H9 (cell line): ENCODE results near the gene DACH1. TPM values are rescaled to one million over a fixed set of nuclear protein-coding genes. Genes with fewer than 3 reads are reported as not detected.

Experiments
- DNase-seq: peaks from one replicate; pipeline ENCODE4 v3.0.0-alpha.2; 2017
- H2AFZ ChIP-seq: one replicate; pipeline ENCODE4 v1.6.1; 2013; ENCODE audit warnings: mild to moderate bottlenecking, low read length, control low read depth, moderate library complexity
- H2AK5ac ChIP-seq: 2 replicates; pipeline ENCODE4 v1.6.1; 2013; ENCODE audit warnings: low read length, control low read depth, mixed read lengths; ENCODE audit not compliant: insufficient read length
- H2BK120ac ChIP-seq: one replicate; pipeline ENCODE4 v1.6.1; 2013; ENCODE audit warnings: low read depth, mild to moderate bottlenecking, low read length, control low read depth, inconsistent platforms; ENCODE audit not compliant: poor library complexity, severe bottlenecking
- H2BK12ac ChIP-seq: 2 replicates; pipeline ENCODE4 v1.6.1; 2013; ENCODE audit warnings: low read length, control low read depth, mixed read lengths, low read depth; ENCODE audit not compliant: insufficient read length
- H2BK15ac ChIP-seq: 2 replicates; pipeline ENCODE4 v1.6.1; 2013; ENCODE audit warnings: low read depth, low read length, control low read depth
- H2BK20ac ChIP-seq: one replicate; pipeline ENCODE4 v1.6.1; 2013; ENCODE audit warnings: low read depth, mild to moderate bottlenecking, low read length, control low read depth, inconsistent platforms; ENCODE audit not compliant: poor library complexity, severe bottlenecking
- H2BK5ac ChIP-seq: 2 replicates; pipeline ENCODE4 v1.6.1; 2013; ENCODE audit warnings: low read length, control low read depth, mixed read lengths; ENCODE audit not compliant: insufficient read length
- H3K14ac ChIP-seq: 2 replicates; pipeline ENCODE4 v1.6.1; 2013; ENCODE audit warnings: low read length, control low read depth; ENCODE audit not compliant: insufficient read depth
- H3K18ac ChIP-seq: 2 replicates; pipeline ENCODE4 v1.6.1; 2013; ENCODE audit warnings: low read depth, mild to moderate bottlenecking, mixed read lengths, low read length, control low read depth; ENCODE audit not compliant: insufficient read length
- H3K23ac ChIP-seq: 2 replicates; pipeline ENCODE4 v1.6.1; 2013; ENCODE audit warnings: low read length, control low read depth, mixed read lengths, low read depth; ENCODE audit not compliant: insufficient read length
- H3K23me2 ChIP-seq: 2 replicates; pipeline ENCODE4 v1.6.1; 2013; ENCODE audit warnings: low read depth, mild to moderate bottlenecking, mixed read lengths, low read length, control low read depth; ENCODE audit not compliant: insufficient read length, poor library complexity, severe bottlenecking
- H3K27ac ChIP-seq: 2 replicates; pipeline ENCODE4 v1.5.1; 2013; ENCODE audit warnings: low read length, control low read depth, mixed read lengths, low read depth; ENCODE audit not compliant: insufficient read length
- H3K27me3 ChIP-seq: 2 replicates; pipeline ENCODE4 v1.6.1; 2013; ENCODE audit warnings: low read length, control low read depth, inconsistent platforms; ENCODE audit not compliant: insufficient read depth
- H3K4ac ChIP-seq: 2 replicates; pipeline ENCODE4 v1.6.1; 2013; ENCODE audit warnings: low read depth, mild to moderate bottlenecking, control low read depth, inconsistent platforms, low read length, moderate library complexity
- H3K4me1 ChIP-seq: 2 replicates; pipeline ENCODE4 v1.6.1; 2013; ENCODE audit warnings: low read length, control low read depth, inconsistent platforms; ENCODE audit not compliant: insufficient read depth
- H3K4me2 ChIP-seq: 2 replicates; pipeline ENCODE4 v1.6.1; 2013; ENCODE audit warnings: low read length, control low read depth, mixed read lengths; ENCODE audit not compliant: insufficient read length, insufficient read depth
- H3K56ac ChIP-seq: 2 replicates; pipeline ENCODE4 v1.6.1; 2013; ENCODE audit warnings: low read depth, mild to moderate bottlenecking, mixed read lengths, low read length, control low read depth; ENCODE audit not compliant: insufficient read length
- H3K79me1 ChIP-seq: 2 replicates; pipeline ENCODE4 v1.6.1; 2013; ENCODE audit warnings: low read depth, mild to moderate bottlenecking, moderate library complexity, low read length, control low read depth, inconsistent platforms; ENCODE audit not compliant: insufficient read depth, poor library complexity, severe bottlenecking
- H3K79me2 ChIP-seq: 2 replicates; pipeline ENCODE4 v1.6.1; 2013; ENCODE audit warnings: low read length, control low read depth, inconsistent platforms; ENCODE audit not compliant: insufficient read depth
- H3K9ac ChIP-seq: 2 replicates; pipeline ENCODE4 v1.6.1; 2013; ENCODE audit warnings: low read length, control low read depth, mixed read lengths; ENCODE audit not compliant: insufficient read length; ENCODE audit errors: extremely low read depth
- H3K9me3 ChIP-seq: one replicate; pipeline ENCODE4 v1.6.1; 2013; ENCODE audit warnings: low read depth, low read length, inconsistent platforms; ENCODE audit not compliant: control insufficient read depth
- H3T11ph ChIP-seq: one replicate; pipeline ENCODE4 v1.6.1; 2013; ENCODE audit warnings: mild to moderate bottlenecking, low read length, control low read depth, inconsistent platforms
- H4K20me1 ChIP-seq: one replicate; pipeline ENCODE4 v1.6.1; 2013; ENCODE audit not compliant: control insufficient read depth, insufficient read length, insufficient read depth
- H4K5ac ChIP-seq: 2 replicates; pipeline ENCODE4 v1.6.1; 2013; ENCODE audit warnings: low read depth, mild to moderate bottlenecking, mixed read lengths, low read length, control low read depth; ENCODE audit not compliant: insufficient read length
- H4K8ac ChIP-seq: replicated peaks from 2 replicates; pipeline ENCODE4 v1.6.1; 2013; ENCODE audit warnings: low read length, control low read depth, mixed read lengths, low read depth; ENCODE audit not compliant: insufficient read length
- H4K91ac ChIP-seq: 2 replicates; pipeline ENCODE4 v1.6.1; 2013; ENCODE audit warnings: low read depth, mild to moderate bottlenecking, moderate library complexity, mixed read lengths, low read length, control low read depth; ENCODE audit not compliant: insufficient read length
- H3K27ac Mint-ChIP-seq, 3 experiments: 2 replicates in 2 of 3; 3 replicates in 1 of 3; pipeline ENCODE4 v1.8.0; 2020 to 2021; ENCODE audit warnings: mixed read lengths in 3 of 3, mild to moderate bottlenecking in 1 of 3, moderate library complexity in 1 of 3
- H3K27me3 Mint-ChIP-seq: 2 replicates; pipeline ENCODE4 v1.8.0; 2021; ENCODE audit warnings: low read depth, mild to moderate bottlenecking, moderate library complexity, mixed read lengths
- H3K36me3 Mint-ChIP-seq, 3 experiments: 2 replicates in 2 of 3; 3 replicates in 1 of 3; pipeline ENCODE4 v1.8.0; 2020 to 2021; ENCODE audit warnings: low read depth in 3 of 3, mixed read lengths in 3 of 3; ENCODE audit not compliant: insufficient read depth in 1 of 3
- H3K4me1 Mint-ChIP-seq, 2 experiments: 2 replicates each; pipeline ENCODE4 v1.8.0; 2020; ENCODE audit warnings: mixed read lengths in 2 of 2
- H3K4me3 Mint-ChIP-seq, 2 experiments: 2 replicates in 1 of 2; 3 replicates in 1 of 2; pipeline ENCODE4 v1.8.0; 2020 to 2021; ENCODE audit warnings: mild to moderate bottlenecking in 2 of 2, mixed read lengths in 2 of 2, moderate library complexity in 1 of 2
- H3K9me3 Mint-ChIP-seq, 2 experiments: 2 replicates in 1 of 2; 3 replicates in 1 of 2; pipeline ENCODE4 v1.8.0; 2020; ENCODE audit warnings: mild to moderate bottlenecking in 2 of 2, mixed read lengths in 2 of 2, moderate library complexity in 1 of 2
- CTCF ChIP-seq: fragments of 200-600 bp; sonication (generic); conservative IDR thresholded peaks from 3 replicates; pipeline ENCODE4 v1.8.0; 2021; ENCODE audit warnings: antibody characterized with exemption, mild to moderate bottlenecking
- WGBS: extraction: QIAGEN DNeasy Blood & Tissue Kit; methylation state at CpG from one replicate; pipeline ENCODE4 v1.1.7; 2013; ENCODE audit warnings: missing lambda C conversion rate, low lambda C conversion rate, mixed read lengths; ENCODE audit not compliant: insufficient read length; ENCODE audit errors: extremely low coverage; 5-methylcytosine and 5-hydroxymethylcytosine counted together
- total RNA-seq: library from RNA; stranded (reverse); gene quantifications from 2 replicates; pipeline ENCODE4 v1.2.1, GENCODE V29; 2021

DACH1 gene
- total RNA-seq, 1 experiment from 2014 or later, result not detected

DNA sequence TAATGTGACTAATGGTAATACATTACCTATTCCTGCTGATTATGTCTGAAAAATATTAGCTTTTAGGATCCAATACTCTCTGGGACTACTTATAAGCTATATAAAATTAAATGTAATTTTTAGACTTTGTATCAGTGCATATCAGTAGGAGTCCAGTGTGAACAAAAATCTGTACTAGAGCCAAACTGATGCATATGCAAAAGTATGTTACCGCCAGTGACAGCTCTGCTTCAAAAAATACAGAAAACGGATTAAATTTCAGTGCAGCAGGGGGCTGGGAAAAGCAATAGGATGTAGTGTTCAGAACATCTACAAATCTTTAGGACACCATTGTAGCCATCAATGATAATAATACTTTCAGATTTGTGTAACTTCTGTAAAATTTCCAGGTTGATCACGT lies 385.5 kb downstream of the DACH1 start:
- H3K9ac ChIP-seq, result no peak overlapping the region
- no peaks in the 10 kb centered on the region for H3K9me3 Mint-ChIP-seq
- H3K4ac ChIP-seq, result no peak overlapping the region
- no peak overlapping the region for H4K8ac ChIP-seq
- DNase-seq, result no peak
- no peak overlapping the region for H3K56ac ChIP-seq
- H2BK5ac ChIP-seq, result no peak overlapping the region
- H3K79me2 ChIP-seq, result no peaks in the 10 kb centered on the region
- WGBS, result no CpG with 5 or more reads among the region's 3 CpGs
- no peak overlapping the region for H3K4me2 ChIP-seq
- no peak for TF ChIP-seq CTCF
- no peak overlapping the region for H2BK120ac ChIP-seq
- no peaks in the 10 kb centered on the region for H3K9me3 ChIP-seq
- no peaks in the 10 kb centered on the region for H3K36me3 Mint-ChIP-seq
- no peak overlapping the region for H4K5ac ChIP-seq
- H3K27me3 ChIP-seq, result no peaks in the 10 kb centered on the region
- no peaks in the 10 kb centered on the region for H4K20me1 ChIP-seq
- no peaks in the 10 kb centered on the region for H3K4me1 Mint-ChIP-seq
- no peak overlapping the region for H3K18ac ChIP-seq
- H3K27ac Mint-ChIP-seq, result no peak overlapping the region
- H3K23ac ChIP-seq, result no peak overlapping the region
- no peak overlapping the region for H2BK20ac ChIP-seq
- H3K27ac ChIP-seq, result no peak overlapping the region
- H3K4me1 ChIP-seq, result no peaks in the 10 kb centered on the region
- H3K79me1 ChIP-seq, result no peaks in the 10 kb centered on the region
- H4K91ac ChIP-seq, result no peak overlapping the region
- H3K14ac ChIP-seq, result no peak overlapping the region
- no peak overlapping the region for H3K4me3 Mint-ChIP-seq
- no peak overlapping the region for H2AFZ ChIP-seq
- H2BK15ac ChIP-seq, result no peak overlapping the region
- H2AK5ac ChIP-seq, result no peak overlapping the region
- no peak overlapping the region for H2BK12ac ChIP-seq
- no peak overlapping the region for H3T11ph ChIP-seq
- no peaks in the 10 kb centered on the region for H3K27me3 Mint-ChIP-seq
- no peaks in the 10 kb centered on the region for H3K23me2 ChIP-seq
